Endothelial cell of hepatic sinusoid (primary cell): ENCODE results near the gene RPS6KB2.
"Not testable (repeated sequence)": the region's sequence is repeated elsewhere in the genome, so short reads cannot be mapped to it uniquely, and the experiment has no call there.

Source experiments
- in situ Hi-C: cut with HindIII; loops from 2 replicates; pipeline ENCODE4 v1.10.0; 2017; ENCODE audit warnings: low sequenced_read_pairs

RPS6KB2 gene

DNA sequence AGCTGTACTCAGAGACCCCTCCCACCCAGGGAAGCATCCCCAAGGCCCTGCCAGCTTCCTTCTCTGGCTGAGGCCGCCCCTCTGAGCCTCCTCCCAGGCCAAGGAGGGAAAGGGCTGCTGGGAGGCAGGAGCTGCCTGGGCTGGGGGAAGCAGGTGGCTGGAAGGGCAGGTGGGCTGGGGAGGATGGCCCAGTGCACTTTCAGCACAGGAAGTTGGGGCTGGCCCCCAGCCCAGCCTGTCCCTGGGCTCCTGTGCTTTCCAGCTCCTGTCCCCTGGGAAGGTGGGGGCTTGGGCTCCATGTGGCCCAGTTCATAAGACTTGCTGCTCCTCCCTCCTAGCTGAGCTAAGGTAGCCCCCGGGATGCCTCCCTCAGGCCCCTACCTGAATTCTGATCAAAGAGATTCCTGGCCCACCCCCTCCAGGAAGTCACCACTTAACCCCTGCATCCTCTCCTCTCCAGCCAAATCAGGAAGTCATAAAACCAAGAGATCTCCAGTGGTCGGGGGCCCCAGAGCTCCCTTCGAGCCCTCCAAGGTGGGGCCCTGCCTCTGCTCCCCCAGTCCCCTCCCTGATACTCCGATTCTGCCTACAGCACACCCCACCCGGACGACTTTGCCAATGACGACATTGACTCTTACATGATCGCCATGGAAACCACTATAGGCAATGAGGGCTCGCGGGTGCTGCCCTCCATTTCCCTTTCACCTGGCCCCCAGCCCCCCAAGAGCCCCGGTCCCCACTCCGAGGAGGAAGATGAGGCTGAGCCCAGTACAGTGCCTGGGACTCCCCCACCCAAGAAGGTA lies 31.5 kb upstream of the RPS6KB2 start:
- in situ Hi-C loops = no loop called here

DNA sequence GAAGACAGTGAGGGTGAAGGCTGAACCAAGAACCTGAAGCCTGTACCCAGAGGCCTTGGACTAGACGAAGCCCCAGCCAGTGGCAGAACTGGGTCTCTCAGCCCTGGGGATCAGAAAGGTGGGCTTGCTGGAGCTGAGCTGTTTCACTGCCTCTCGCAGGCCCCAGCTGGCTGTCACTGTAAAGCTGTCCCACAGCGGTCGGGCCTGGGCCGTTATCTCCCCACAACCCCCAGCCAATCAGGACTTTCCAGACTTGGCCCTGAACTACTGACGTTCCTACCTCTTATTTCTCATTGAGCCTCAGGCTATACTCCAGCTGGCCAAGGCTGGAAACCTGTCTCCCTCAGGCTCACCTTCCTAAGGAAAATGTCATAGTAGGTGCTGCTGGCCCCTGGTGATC lies 30.8 kb upstream of the RPS6KB2 start:
- in situ Hi-C loops = no loop called here

DNA sequence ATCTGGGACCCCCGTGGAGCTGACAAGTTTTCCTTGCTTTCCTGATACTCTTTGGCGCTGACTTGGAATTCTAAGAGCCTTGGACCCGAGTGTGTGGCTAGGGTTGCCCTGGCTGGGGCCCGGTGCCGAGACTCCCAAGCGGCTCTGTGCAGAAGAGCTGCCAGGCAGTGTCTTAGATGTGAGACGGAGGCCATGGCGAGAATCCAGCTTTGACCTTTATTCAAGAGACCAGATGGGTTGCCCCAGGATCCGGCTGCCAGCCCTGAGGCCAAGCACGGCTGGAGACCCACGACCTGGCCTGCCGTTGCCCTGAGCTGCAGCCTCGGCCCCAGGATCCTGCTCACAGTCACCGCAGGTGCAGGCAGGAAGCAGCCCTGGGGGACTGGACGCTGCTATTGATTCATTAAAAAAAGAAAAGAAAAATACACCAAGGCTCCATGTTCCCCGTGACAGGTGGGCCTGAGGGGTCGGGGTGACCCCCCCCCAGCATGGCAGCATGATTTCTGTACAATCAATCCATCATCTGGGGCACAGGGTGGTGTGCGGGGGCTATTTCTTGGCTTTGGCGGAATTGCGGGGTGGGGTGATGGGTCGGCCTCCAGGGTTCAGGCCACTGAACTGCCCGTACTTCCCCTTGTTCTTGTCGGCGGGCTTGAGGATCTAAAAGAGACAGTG lies 30.2 kb upstream of the RPS6KB2 start:
- in situ Hi-C loops = no loop called here

DNA sequence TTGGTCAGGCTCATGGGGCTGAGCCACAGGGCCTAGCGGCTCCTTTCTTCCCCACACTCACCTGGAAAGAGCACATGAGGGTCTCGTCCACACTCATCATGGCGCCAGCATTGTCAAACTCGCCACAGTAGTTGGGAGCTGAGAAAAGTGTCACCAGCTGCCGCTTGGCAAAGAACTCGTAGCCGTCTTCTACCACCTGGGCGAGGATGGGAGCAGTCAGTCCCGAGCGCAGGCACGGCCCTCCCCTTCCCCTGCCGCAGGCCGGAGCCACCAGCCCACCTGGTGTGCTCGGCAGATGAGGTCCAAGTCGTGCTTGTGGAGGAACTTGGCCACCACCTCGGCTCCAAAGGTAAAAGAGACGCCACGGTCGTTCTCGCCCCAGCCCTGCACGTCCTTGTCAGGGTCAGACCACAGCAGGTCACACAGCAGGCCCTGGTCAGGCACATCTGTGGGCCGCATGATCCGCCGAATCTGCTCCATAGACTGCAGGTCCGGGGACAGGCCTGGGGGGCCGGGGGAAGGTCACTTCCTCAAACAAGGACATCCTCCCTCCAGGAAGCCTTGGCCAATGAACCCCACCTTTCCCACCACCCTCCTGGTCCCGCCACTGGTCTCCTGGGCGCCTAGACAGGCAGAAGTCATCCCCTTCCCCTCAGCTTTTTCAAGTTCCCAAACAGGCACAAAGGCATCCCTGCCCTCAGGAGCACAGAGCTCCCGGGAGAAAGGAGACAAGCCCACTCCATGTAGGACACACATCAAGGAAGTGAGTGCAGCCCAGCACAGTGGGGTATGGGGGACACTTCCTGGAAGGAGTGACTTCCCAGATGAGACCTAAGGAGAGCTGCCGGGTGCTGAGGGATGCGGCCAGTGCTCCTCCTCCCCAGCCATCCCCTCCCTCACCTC lies 29.4 kb upstream of the RPS6KB2 start:
- in situ Hi-C loops = no loop called here

DNA sequence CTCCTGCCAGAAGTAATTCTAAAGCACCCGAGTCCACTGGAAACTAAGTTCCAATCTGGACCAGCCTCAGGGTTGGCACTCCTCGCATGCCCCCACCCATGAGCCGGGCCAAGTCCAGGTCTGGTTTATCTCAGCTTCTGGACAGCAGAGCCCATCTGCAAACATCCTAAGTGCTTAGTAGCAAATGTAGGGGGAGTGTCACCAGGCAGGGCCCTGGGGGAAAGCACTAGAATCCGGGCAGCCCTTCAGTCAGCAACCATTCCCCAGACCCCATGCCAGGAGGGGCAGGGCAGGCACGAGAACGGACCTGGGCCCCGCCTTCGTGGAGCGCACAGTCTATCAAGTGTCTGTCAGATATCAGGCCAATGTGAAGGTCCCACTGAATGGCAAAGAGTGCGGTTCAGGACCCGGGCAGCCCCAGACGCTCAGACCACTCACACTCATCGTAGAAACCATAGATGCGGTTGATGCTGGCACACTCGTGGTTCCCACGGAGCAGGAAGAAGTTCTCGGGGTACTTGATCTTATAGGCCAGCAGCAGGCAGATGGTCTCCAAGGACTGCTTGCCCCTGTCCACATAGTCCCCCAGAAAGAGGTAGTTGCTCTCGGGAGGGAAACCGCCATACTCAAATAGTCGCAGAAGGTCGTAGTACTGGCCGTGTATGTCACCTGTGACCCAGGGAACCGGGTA lies 27.9 kb upstream of the RPS6KB2 start:
- in situ Hi-C loops = no loop called here

DNA sequence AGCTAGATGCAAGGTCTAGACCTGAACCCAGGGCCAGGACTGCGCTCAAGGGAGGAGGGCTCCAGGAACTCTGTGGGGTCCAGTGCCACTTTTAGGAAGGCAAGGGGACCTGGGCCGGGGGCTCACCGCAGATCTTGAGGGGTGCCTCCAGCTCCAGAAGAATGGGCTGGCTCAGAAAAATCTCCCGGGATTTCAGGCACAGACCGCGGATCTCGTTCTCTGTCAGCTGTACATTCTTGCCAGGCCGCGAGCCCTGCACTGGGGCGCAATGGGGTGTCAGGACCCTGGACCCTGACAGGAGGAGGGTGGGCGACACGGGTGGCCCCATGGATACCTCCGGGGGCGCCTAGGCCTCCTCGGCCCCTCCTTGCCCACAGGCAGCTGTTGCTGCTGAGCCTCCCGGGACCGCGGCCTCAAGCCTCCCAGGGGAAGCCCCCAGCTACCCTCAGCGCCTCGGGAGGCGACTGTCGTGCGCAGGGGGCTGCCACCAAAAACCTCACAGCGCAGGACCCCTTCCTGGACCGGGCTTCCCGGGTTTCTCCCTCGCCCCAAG lies 27.3 kb upstream of the RPS6KB2 start:
- in situ Hi-C loops = no loop called here

DNA sequence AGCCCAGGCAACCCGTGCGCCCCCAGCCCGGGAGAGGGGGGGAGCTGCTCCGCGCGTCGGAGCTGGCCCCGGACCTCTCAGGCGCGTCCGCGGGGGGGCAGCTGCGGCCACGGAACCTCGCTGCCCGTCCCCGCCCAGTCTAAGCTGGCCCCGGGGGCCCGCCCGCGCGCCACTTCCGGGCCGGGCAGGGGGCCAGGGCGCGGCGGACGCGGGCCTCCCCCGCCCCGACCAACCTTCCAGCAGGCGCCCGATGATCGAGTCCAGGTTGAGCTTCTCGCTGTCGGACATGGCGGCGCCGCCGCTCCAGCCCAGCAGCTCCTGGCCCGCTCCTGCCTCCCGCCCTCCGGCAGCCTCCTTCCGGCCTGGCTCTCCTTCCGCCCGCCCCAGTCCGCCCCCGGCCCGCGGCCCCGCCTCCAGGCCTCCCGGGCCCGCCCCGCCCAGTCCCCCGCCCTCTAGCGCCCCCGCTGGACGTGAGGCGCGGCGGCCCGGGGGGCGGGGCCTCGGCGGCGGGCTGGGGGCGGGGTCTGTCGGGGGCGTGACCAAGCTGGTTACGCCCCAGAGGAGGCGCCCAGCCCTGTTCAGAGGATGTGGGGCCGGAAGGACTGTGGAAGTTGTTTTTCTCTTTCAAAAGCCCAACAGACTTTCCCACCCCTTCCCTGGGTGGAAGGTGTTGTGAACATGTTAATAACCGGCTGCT lies 26.7 kb upstream of the RPS6KB2 start, which contains the start of gene PPP1CA:
Gene PPP1CA, minus strand, starts transcription at position 364 of the 697 bp plus-strand sequence. Its CDS starts 76 bp downstream, at position 288.
- in situ Hi-C loops = no loop called here

DNA sequence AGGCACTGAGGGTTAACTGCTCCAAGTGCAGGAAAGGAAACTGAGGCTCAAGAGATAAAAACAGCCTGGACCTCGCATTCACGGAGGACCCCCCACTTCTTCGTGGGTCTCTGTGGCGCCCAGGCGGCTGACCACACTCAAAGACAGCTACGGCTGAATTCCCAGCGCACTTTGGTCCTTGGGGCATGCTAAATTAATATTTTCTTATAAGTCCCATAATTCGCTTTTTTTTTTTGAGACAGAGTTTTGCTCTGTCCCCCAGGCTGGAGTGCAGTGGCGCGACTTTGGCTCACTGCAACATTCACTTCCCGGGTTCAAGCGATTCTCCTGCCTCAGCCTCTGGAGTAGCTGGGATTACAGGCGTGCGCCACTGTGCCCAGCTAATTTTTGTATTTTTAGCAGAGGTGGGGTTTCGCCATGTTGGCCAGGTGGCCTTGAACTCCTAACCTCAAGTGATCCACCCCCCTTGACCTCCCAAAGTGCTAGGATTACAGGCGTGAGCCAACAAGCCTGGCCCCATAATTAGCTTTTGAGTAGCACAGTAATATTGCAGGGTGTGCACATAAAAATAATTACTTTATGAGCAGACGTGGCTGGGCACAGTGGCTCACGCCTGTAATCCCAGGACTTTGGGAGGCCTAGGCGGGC lies 26.0 kb upstream of the RPS6KB2 start:
- in situ Hi-C loops = not testable (repeated sequence)

DNA sequence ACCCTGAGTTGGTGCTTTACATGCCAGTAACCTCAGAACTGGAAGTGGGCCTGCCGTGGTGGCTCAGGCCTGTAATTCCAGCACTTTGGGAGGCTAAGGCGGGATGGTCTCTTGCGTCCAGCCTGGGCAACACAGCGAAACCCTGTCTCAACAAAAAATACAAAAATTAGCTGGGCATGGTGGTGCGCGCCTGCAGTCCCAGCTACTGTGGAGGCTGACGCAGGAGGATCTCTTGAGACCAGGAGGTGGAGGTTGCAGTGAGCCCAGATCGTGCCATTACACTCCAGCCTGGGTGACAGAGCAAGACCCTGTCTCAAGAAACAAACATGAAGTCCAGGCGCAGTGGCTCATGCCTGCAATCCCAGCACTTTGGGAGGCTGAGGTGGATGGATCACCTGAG lies 25.2 kb upstream of the RPS6KB2 start:
- in situ Hi-C loops = not testable (repeated sequence)

DNA sequence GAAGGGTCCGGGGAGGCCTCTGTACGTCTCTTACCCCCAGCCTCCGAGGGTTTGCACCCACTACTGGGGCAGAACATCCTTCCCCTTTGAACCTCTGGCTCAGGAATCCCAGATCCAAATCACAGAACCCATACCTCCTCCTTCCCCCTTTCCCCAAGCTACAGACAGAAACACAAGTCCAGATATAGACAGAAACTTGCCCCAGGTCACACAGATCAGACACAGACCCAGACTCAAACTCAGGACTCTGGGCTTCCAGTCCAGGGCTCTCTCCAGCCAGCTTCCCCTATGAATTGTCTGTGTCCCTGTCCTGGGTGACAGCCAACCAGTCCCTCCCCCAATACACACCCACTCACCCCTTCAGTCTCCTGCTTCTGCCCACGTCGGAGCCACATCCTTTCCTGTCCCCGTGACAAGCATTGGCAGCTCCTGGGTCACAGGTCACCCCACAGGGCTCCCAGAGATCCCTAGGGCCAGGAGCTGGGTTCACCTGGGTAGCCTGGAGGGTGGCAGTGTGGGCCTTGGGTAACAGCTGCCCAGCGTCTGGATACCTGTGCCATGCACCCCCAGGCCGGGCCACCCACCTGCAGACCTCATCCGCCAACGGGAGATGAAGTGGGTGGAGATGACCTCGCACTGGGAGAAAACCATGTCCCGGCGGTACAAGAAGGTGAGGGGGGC lies 23.6 kb upstream of the RPS6KB2 start:
- in situ Hi-C loops = no loop called here

DNA sequence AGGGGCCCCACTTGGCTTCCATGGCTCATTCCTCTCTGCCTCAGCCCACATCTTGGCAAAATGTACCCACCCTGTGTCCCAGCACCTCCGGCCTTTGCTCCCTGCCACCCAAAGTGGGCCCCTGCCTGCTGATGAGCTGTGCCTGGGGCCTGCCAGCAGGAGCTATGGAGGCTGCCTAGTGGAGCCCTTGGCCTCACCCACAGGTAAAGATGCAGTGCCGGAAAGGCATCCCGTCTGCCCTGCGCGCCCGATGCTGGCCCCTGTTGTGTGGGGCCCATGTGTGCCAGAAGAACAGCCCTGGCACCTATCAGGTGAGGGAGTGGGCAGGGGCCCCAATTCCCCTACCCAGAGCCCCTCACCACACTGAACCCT lies 23.1 kb upstream of the RPS6KB2 start:
- in situ Hi-C loops = no loop called here

DNA sequence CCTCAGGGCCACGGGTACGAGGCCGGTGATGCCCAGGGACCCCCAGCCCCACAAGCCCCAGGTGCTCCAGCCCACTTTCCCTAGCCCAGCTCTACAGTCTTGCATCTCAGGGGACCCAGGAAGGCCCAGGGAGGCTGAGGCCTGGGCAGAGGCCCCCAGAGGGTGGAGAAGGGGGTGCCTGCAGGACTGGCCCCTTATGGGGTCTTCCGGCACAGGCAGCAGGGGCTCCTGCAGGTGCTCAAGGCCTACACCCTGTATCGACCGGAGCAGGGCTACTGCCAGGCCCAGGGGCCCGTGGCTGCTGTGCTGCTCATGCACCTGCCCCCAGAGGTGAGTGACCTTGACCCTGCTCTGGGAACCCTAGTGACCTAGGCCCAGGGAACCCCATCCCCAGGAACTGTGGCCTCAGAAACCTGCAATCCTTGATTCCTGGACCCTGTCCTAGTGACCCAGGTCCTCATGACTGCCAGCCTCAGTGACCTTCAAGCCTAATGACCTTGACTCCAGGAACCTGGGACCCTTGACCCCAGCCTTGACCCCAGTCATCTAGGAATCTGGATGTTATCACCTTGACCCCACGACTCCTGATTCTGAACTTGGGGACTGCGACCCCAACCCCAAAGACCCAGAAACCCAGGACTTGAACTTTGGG lies 22.5 kb upstream of the RPS6KB2 start:
- in situ Hi-C loops = no loop called here

DNA sequence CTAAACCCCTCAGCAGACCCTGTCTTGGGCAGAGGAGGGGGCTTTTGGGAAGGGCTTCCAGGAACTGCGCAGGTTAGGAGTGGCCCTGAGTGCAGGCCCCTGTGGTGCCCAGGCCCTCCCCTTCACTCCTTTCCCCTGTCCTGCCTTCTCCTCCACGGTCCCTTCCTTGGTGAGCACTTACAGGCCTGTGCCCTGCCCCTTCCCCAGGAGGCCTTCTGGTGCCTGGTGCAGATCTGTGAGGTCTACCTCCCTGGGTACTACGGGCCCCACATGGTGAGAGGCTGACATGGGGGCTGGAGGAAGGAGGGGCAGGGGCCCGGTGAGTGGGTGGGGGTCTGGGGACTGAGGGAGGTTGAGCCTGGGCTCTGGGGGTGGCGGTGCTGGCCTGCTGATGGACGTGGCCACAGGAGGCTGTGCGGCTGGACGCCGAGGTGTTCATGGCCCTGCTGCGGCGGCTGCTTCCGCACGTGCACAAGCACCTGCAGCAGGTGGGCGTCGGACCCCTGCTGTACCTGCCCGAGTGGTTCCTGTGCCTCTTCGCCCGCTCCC lies 21.8 kb upstream of the RPS6KB2 start:
- in situ Hi-C loops = no loop called here

DNA sequence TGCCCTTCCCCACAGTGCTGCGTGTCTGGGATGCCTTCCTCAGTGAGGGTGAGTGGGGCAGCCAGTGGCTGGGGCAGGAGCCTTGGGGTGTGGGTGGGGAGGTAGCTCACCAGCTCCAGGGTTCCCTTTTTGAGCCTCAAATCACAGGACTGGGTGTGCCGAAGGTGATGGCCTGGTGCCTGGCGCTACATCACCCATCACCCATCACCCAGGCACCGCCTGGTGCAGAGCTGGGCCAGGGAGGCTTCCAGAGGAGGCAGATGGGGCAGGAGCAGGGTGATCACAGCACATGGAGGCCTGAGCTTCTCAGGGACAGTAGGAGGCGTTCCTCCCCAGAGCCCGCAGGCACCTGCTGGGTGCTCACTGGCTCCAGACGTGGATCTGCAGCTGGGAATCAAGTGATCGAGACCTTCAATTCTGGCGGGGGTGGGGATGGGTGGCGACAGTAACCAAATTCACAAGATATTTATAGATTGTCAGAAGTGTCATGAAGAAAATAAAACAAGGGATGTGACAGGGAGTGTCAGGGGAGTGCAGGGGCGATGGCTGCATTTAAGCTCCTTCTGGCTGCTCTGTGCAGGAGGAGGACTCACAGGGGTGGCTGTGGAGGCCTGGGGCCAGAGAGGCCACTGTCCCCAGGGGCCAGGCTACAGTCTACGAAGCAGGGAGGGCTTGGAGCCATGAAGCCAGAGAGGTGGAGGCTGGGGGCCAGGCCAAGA lies 21.2 kb upstream of the RPS6KB2 start:
- in situ Hi-C loops = no loop called here

DNA sequence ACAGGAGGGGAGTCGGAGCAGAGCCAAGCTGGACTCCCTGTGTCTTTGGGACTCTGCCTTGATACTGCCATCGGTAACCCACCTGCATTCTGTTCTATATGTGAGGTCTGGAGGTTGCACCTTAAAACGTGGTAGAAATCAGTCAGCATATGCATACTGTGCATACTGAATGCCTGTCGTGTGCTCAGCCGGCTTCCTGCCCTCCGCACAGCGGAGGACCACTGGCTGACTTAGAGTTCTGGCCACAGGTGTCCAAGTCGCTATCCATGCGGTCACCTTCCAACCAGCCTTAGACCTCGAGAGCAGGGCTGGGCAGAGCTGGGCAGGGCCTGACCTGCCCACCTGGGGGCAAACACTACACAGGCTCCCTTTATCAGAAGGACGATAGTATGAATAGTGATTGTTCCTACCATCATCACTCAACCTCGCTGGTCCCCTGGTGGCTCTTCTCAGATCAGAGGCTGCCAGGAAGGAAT lies 20.6 kb upstream of the RPS6KB2 start:
- in situ Hi-C loops = no loop called here

DNA sequence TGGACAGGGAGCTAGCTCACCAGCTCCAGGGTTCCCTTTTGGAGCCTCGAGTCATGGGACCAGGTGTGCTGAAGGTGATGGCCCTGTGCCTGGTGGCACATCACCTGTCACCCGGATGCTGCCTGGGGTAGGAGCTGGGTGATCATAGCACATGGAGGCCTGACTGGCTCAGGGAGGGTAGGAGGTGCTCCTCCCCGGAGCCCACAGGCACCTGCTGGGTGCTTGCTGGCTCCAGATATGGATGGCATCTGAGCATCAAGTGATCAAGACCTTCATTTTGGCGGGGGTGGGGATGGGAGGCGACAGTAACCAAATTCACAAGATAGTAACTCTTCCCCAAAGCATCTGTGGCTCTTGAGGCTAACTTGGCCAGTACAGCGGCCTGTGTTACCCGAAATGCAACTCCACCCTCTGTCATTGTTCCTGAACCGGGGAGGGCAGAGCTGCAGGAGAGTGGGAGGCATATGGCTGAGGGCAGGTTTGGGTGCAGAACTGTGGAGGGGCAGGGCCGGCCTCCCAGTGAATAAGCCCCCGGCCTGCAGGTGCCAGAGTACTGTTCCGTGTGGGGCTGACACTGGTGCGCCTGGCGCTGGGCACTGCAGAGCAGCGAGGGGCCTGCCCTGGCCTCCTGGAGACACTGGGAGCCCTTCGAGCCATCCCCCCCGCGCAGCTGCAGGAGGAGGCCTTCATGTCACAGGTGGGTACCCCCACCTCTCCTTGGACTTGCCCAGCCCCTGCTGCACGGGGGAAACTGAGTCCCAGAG lies 19.7 kb upstream of the RPS6KB2 start:
- in situ Hi-C loops = no loop called here

DNA sequence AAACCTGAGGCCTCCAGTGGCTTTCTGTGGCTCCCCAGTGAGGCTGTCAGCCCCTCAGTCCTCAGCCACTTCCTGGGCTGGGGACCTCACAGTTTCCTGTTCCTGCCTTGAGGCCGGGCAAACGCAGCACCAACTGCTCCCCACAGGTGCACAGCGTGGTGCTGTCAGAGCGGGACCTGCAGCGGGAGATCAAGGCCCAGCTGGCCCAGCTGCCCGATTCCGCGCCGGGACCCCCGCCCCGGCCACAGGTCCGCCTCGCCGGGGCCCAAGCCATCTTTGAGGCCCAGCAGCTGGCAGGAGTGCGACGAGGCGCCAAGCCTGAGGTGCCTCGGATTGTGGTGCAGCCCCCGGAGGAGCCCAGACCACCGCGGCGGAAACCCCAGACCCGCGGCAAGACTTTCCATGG lies 19.0 kb upstream of the RPS6KB2 start:
- in situ Hi-C loops = no loop called here
